GM10266 (cell line): ENCODE data around the gene GUCA2A.

ENCODE experiments used
- DNase-seq: peaks from one replicate; pipeline ENCODE4 v3.0.0; 2012; ENCODE audit errors: extremely low spot score
- CTCF ChIP-seq: IDR thresholded peaks from 2 replicates; pipeline ENCODE4 v1.5.1; 2012; ENCODE audit warnings: mild to moderate bottlenecking, low read depth; ENCODE audit not compliant: control insufficient read depth, insufficient read depth; ENCODE audit errors: missing control alignments

GUCA2A gene

GRCh38 chr1:42130061-42130660, 34.4 kb downstream of the GUCA2A start:
- no peak for DNase-seq
- TF ChIP-seq CTCF: no peak

- TF ChIP-seq CTCF: no peak
- no peak for DNase-seq
Observed at GRCh38 chr1:42128964-42129363, 35.6 kb downstream of the GUCA2A start.

- no peak for DNase-seq
Observed at GRCh38 chr1:42128499-42128898, 36.0 kb downstream of the GUCA2A start.

GRCh38 chr1:42127767-42128166, 36.8 kb downstream of the GUCA2A start:
- DNase-seq: no peak
- no peak for TF ChIP-seq CTCF

More at GRCh38 chr1:42128499-42128898, 36.0 kb downstream of the GUCA2A start:
- no peak for TF ChIP-seq CTCF

GRCh38 chr1:42125552-42125951, 39.0 kb downstream of the GUCA2A start:
- no peak for TF ChIP-seq CTCF
- no peak for DNase-seq

- TF ChIP-seq CTCF: no peak
- DNase-seq: no peak
Observed at GRCh38 chr1:42122408-42122807, 42.1 kb downstream of the GUCA2A start.

- DNase-seq: no peak
- no peak for TF ChIP-seq CTCF
Observed at GRCh38 chr1:42118125-42118524, 46.4 kb downstream of the GUCA2A start.
